GM21447 (cell line): ENCODE results near the gene RNF212B.
"Not testable (repeated sequence)": the region's sequence is repeated elsewhere in the genome, so short reads cannot be mapped to it uniquely, and the experiment has no call there.

Experiments
- ATAC-seq: cut with Tn5 transposase; IDR thresholded peaks from one replicate; pipeline ENCODE4 v1.9.1; 2021; ENCODE audit not compliant: unreplicated experiment

Gene RNF212B, protein sequence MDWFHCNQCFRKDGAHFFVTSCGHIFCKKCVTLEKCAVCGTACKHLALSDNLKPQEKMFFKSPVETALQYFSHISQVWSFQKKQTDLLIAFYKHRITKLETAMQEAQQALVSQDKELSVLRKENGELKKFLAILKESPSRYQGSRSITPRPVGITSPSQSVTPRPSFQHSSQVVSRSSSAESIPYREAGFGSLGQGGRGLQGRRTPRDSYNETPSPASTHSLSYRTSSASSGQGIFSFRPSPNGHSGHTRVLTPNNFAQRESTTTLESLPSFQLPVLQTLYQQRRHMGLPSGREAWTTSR

DNA sequence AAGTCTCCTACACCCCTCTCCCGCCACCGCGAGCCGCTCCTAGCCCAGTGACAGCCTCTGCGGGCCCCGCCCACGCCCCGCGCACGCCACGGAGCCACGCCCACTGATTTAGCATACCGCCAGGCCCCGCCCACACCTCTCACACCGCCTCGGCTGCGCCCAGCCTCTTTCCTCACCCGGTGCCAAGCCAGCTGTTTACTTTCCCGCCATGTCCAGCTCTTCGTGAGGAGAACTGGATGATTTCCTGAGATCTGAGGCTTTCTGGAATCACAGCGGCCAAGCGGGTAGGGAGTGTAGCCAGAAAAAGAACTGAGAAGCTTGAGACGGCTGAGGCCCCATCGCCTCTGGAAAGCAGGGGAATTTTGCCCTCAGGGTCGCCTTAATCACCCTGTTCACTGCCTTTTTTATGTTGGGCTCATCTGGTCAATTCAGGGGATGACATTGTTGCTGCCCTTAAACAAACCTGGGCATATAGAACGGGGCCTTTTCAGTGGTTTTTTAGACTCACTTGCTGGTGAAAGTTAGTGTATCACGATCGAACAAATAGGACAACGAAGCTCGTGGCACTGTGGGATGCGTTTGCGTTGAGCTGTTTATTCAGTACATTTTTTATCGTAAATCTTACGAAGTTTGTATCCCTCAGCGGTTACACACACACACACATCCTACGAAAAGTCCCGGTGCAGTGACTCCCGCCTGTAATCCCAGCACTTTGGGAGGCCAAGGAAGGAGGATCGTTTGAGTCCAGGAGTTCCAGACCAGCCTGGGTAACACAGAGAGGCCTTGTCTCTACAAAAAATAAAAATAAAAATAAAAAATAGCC, at the start of gene RNF212B:
Gene RNF212B, plus strand, starts transcription at position 165 of the 823 bp plus-strand sequence. CDS start 2,410 bp downstream, outside the sequence.
- peak; percentile 69 for ATAC-seq

DNA sequence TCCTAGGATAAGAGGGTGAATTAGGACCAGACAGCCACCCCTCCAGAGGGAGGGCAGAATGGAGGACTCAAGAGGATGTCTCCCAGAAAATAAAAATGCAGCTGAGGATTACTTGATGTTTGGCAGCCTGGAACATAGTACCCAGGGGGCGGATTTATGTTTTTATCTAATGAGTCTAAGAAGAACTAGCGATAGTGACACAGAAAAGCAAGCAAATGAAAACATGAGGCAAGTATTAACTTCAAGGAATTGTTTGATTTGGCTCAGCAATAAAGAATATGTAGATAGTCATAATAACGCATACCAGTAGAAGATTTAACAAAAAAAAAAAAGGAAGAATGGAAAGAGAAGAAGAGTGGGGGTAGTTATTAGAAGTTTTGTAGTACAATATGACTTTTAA, 44.3 kb upstream of the RNF212B start:
- ATAC-seq, result no peak

DNA sequence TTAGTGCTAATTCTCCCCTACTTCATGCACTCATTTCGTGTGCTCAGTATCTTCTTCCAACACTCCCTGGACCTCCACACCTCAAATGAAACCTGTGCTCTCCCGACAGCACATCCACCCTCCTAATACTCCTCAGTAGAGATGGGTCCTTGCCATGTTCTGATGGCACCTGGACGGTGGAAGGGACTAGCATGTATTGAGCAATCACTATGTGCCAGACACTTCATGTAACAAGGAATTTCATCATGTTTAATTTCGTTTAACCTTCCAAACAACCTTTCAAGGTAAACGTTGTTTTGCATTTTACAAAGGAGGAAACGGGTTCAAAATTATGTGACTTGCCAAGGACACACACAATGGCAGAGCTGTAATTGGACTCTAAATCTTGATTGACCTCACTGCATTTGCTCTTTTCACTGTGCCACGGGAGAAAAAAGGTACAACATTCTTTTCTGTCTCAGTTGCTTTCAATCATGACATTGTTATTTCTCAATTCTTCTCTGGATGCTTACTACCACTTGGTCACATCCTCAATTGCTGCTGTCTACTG, 42.1 kb upstream of the RNF212B start:
- ATAC-seq, result no peak

DNA sequence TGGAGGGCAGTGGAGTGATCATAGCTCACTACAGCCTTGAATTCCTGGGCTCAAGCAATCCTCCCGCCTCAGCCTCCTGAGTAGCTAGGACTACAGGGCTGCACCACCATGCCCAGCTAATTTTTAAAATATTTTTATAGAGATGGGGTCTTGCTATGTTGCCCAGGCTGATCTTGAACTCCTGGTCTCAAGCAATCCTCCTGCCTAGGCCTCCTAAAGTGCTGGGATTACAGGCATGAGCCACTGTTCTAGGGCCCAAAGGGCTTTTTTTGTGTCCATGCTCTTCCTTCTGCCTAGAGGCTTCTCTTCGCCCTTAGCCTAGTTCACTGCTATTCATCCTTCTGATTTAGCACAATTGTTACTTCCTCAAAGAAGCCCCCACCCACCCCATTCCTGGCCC, 41.2 kb upstream of the RNF212B start:
- ATAC-seq, result not testable (repeated sequence)

DNA sequence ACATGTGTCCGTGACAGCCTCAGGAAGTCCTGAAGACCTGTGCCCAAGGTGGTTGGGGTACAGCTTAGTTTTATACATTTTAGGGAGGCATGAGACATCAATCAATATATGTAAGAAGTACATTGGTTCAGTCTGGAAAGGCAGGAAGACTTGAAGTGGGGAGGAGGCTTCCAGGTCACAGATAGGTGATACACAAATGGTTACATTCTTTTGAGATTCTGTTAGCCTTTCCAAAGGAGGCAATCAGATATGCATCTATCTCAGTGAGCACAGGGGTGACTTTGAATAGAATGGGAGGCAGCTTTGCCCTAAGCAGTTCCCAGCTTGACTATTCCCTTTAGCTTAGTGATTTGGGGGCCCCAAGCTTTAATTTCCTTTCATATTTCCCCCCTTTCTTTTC, 38.6 kb upstream of the RNF212B start:
- ATAC-seq, result not testable (repeated sequence)

DNA sequence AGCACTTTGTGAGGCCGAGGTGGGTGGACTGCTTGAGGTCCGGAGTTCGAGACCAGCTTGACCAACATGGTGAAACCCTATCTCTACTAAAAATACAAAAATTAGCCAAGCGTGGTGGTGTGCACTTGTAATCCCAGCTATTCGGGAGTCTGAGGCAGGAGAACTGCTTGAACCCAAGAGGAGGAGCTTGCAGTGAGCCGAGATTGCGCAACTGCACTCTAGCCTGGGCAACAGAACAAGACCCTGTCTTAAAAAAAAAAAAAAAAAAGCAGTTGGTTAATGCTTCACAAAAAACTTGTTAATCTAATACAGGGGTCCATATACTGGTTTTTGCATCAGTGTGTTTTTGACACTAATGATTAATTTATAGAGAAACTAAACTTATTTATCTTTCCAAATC, 35.7 kb upstream of the RNF212B start:
- ATAC-seq, result no peak

DNA sequence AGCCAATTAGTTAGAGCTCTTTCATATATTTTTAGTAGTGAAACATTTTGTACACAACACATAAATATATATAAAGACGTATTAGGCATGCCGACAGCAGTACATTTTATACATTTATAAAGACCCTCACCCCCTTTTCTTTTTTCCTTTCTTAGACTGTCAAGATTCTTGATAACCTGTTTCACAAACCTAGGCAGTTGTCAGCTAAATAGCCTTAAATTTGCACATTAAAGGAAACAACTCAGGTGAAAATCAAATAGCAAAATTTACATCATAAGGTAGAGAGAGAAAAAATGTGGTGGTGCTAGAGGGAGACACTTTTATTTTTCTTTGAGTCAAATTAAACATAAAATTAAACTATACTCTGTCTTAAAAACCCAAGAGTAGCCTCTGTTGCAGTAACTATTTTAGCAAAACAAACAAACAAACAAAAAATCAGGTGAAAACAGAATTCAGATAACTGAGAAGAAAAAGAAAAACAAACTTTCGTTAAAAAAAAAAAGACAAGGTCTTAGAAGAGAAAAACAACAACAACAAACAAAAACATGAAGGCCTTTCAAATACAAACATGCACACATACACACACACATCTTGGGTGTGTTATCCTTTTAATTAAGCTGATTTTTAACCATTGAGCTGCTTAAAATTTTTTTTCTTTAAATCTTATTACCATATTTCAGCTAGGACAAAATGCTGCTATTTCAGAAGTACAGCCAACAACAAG, 31.2 kb upstream of the RNF212B start:
- no peak for ATAC-seq

DNA sequence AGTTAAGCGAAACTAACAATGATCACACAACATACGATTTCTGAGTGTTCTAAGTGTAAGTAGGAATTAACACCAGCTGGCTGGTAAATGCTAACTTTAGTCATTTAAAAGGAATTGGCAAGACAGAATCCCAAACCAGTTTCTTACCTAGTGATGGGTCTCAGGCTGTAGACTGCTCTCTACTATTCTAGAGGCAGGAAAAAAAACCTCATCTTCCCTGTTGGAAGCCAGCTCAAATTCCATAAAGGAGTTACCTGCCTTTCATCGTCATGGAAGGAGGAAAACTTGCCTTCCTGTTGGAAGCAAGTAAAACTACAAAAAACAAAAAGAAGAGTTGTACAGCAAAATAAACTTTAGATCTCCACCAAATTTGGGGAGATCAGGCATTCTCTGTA, 30.6 kb upstream of the RNF212B start:
- no peak for ATAC-seq

DNA sequence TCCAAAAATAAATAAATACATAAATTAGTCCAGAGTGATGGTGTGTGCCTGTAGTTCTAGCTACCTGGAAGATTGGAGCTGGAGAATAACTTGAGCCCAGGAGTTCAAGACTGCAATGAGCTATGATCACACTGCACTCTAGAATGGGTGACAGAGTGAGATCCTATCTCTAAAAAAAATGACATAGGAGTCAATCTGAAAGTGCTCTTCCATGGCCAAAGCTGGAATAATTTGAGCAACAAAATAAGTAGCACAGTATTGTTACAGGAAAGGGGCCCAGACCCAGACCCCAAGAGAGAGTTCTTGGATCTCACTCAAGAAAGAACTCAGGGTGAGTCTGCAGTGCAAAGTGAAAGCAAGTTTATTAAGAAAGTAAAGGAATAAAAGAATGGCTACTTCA, 29.4 kb upstream of the RNF212B start:
- ATAC-seq, result no peak

DNA sequence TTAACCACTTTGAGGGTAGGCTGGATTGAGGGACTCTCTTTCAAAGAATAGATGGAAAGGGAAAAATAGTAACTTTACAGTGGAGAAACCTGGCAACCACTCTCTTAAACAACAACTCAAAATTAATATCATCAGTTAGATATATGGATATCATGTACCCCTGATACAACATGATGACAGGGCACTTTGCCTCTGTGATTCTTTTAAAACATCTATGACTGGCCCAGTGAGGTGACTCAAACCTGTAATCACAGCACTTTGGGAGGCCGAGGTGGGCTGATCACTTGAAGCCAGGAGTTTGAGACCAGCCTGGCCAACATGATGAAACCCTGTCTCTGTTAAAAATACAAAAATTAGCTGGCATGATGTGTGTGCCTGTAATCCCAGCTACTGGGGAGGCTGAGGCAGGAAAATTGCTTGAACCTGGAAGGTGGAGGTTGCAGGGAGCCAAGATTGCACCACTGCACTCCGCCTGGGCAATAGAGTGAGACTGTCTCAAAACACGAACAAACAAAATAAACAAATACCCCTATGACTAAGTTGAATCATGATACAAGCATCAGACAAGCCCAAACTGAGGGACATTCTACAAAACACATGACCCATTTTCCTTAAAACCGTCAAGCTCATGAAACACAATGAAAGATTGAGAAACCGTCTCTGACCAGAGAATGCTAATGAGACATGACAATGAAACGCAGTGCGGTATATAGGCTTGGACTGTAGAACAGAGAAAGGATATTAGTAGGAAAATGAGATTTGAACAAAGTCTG, 27.9 kb upstream of the RNF212B start:
- ATAC-seq, result no peak

DNA sequence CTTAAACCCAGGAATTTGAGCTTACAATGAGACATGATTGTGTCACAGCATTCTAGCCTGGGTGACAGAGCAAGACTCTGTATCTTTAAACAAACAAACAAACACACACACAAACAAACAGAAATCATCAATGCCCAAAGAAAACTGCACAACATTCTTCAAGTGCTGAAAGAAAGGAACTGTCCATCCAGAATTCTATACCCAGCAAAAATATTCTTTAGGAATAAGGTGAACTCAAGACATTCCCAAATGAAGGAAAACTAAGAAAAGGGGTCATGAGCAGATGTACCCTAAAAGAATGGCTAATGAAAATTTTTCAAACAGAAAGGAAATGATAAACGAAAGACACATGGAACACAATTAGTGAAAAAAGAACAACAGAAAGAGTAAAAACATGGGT, 22.3 kb upstream of the RNF212B start:
- ATAC-seq, result no peak

DNA sequence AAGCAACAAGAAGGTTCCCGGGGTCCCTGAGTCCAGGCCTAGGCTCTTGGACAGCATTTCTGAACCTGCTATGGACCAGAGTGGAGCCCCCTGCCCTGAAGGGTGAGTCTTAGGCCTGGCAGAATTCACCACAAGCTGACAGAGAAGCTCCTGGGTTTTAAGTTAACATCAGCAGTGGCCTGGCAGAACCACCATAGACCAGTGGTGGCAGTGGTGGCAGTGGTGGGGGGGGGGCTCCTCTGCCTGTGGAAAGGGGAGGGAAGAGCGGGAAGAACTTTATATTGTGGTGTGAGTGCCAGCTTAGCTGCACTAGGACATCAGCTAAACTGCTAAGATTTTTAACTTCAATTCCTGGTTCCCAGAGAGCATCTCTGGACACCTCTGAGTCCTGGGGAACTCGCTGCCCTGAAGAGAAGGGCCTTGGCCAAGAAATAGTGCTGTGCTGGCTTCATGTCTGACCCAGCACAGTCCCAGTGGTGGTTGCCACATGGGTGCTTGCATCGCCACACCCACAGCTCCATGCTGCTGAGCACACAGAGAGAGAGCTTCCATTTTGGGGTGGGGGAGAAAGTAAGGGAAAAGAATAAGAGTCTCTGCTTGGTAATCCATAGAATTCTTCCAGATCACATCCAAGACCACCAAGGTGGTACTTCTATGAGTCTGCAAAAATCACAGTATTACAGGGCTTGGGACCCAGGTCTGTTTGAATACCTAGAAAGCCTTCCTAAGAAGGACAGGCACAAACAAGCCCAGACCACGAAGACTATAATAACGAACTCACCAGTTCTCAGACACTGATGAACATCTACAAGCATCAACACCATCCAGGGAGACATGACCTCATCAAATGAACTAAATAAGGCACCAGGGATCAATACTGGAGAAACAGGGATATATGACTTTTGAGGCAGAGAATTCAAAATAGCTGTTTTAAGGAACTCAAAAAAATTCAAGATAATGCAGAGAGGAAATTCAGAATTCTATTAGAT, 20.4 kb upstream of the RNF212B start:
- no peak for ATAC-seq

DNA sequence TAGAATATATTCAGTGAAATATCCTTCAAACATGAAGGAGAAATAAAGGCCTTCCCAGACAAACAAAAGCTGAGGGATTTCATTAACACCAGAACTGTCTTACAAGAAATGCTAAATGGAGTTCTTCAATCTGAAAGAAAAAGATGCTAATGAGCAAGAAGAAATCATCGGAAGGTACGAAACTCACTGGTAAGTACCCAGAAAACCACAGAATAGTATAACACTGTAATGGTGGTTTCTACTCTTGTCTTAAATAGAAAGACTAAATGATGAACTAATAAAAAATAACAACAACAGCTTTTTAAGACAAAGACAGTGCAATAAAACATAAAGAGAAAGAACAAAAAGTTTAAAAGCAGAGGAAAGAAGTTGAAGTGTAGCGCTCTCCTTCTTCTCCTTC, 18.7 kb upstream of the RNF212B start:
- ATAC-seq, result no peak

DNA sequence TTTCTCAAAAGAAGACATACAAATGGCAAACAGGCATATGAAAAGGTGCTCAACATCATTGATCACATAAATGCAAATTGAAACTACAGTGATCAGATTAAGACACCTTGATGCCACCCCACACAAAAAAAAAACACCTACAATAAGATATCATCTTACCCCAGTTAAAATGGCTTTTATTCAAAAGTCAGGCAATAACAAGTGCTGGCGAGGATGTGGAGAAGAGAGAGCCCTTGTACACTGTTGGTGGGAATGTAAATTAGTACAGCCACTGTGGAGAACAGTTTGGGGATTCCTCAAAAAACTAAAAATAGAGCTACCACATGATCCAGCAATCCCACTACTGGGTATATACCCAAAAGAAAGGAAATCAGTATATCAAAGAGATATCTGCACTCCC, 12.8 kb upstream of the RNF212B start:
- not testable (repeated sequence) for ATAC-seq

DNA sequence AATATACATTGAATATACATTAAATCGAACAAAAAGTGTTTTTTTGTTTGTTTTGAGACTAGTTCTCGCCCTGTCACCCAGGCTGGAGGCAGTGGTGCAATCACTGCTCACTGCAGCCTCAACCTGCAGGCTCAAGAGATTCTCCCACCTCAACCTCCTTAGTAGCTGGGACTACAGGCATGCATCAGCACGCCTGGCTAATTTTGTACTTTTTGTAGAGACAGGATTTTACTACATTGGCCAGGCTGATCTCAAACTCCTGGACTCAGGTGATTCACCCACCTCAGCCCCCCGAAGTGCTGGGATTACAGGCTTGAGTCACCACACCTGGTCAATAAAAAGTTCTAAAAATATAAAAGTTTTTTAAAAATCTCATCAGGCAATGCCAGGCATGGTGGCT, 10.2 kb upstream of the RNF212B start:
- ATAC-seq, result no peak

DNA sequence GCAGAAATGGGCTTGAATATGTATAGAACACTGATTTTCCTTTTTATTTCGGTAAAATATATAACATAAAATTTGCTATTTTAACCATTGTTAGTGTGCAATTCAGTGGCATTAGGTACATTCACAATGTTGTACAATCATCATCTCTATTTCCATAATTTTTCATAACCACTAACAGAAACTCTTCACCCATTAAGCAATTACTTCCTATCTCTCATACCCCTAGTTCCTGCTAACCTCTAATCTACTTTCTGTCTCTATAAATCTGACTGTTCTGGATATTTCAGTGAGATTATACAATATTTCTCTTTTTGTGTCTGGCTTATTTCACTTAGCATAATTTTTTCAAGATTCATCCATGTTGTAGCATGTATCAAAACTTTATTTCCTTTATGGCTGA, 8.9 kb upstream of the RNF212B start:
- no peak for ATAC-seq

DNA sequence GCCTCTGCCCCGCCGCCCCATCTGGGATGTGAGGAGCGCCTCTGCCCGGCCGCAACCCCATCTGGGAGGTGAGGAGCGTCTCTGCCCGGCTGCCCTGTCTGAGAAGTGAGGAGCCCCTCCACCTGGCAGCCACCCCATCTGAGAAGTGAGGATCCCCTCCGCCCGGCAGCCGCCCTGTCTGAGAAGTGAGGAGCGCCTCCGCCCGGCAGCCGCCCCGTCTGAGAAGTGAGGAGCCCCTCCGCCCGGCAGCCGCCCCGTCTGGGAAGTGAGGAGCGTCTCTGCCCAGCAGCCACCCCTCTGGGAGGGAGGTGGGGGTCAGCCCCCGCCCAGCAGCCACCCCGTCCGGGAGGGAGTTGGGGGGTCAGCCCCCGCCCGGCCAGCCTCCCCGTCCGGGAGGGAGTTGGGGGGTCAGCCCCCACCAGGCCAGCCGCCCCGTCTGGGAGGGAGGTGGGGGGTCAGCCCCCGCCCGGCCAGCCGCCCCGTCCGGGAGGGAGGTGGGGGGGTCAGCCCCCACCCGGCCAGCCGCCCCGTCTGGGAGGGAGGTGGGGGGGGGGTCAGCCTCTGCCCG, 5.4 kb upstream of the RNF212B start:
- not testable (repeated sequence) for ATAC-seq

DNA sequence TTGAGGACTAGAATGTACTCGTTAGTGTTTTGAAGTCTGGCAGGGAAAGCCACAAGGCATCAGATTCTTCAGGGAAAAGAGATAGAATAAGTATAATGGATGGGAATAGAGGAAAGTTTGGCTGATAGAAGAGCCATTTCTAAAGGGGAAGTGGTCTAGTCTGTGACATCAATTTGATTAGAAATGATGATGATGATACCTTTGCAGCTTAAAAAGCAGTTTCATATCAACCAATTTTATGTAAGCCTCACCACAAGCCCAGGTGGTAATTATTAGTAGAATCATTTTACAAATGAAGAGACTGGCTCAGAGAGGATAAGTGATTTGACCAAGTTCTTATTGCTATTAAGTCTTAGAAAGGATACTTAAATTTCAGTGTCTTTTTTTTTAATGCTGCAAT, 2.9 kb downstream of the RNF212B start:
- ATAC-seq, result no peak

DNA sequence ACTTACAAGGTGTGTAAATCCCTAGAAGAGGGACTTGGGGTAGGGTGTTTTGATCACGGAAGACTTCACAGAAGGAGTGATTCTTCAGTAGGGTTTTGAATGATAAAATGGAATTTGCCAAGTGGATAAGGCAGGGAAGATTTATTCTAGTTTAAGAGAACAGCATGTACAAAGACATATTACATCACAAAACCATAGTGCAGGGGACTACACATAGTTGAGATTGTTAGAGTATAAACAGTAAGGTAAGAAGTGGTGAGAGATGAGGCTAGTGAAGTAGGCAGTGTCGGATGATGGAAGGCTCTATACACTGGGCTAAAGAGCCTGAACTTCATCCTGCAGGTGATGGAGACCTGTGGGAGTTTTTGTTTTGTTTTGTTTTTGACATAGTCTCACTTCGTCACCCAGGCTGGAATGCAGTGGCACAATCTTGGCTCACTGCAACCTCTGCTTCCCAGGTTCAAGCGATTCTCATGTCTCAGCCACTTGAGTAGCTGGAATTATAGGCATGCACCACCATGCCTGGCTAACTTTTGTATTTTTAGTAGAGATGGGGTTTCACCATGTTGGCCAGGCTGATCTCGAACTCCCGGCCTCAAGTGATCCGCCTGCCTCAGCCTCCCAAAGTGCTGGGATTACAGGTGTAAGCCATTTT, 3.5 kb downstream of the RNF212B start:
- ATAC-seq, result not testable (repeated sequence)
